ENCODE results near the gene PEBP1.

DNA sequence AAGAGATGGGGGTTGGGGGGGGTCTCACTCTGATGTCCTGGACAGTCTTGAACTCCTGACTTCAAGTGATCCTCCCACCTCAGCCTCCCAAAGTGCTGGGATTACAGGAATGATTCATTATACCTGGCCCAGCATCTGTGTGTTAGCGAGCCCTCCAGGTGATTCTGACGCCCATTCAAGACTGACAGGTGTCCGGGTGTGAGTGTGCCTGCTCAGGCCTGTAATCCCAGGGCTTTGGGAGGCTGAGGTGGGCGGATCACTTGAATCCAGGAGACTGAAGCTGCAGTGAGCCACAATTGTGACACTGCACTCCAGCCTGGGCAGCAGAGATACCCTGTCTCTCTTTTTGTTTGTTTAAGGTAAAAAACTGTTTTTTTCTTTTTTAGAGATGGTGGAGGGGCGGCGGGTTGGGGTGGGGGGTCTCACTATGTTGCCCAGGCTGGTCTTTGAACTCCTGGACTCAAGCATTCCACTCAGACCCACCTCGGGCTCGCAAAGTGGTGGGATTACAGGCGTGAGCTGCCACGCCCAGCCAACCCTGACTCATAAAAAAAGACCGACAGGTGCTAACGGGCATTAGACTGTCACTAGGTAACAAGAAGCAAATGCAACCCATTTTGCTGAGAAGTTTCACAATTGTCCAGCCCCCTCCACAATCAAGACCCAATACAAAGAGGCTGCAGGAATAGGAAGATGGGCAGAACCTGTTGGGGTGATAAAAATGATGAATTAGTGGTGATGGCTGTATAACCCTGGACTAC, 36.8 kb upstream of the PEBP1 start:
- TF ChIP-seq POLR2AphosphoS5 (IDR thresholded peaks at IDR 0.05; ENCODE audit: low read depth, low read length) (no peak), TAF1 (IDR thresholded peaks at IDR 0.05; ENCODE audit: borderline replicate concordance, low read depth, low read length) (no peak), POLR2A (IDR thresholded peaks at IDR 0.05; ENCODE audit: low read depth, low read length) (no peak)

Data from GM12892 (cell line).